ENCODE results near the gene EID1. TPM values are rescaled to one million over a fixed set of nuclear protein-coding genes. Genes with fewer than 3 reads are reported as not detected.
A peak's percentile ranks its signal among the peaks of the same experiment; 100 is the strongest.
"Not testable (repeated sequence)": the region's sequence is repeated elsewhere in the genome, so short reads cannot be mapped to it uniquely, and the experiment has no call there.

Gene EID1
- total RNA-seq, 1 experiment from 2014 or later, result 74.3 TPM

- BruUV-seq (replicated peaks), result no TSS peak
- H3K36me3 Mint-ChIP-seq (ENCODE audit: insufficient read depth, unreplicated experiment), result no peaks in the 10 kb centered on the region
- no peaks in the 10 kb centered on the region for H3K4me1 Mint-ChIP-seq (ENCODE audit: low read depth, unreplicated experiment)
- intact Hi-C loops (cut with micrococcal nuclease; ENCODE audit: unreplicated experiment), result no loop called here
- no peak overlapping the region for H3K4me3 Mint-ChIP-seq (ENCODE audit: low read depth, unreplicated experiment)
- no peak for DNase-seq
- H3K9me3 Mint-ChIP-seq (ENCODE audit: low read depth, unreplicated experiment), result no peaks in the 10 kb centered on the region
- TF ChIP-seq, protein P1, sequence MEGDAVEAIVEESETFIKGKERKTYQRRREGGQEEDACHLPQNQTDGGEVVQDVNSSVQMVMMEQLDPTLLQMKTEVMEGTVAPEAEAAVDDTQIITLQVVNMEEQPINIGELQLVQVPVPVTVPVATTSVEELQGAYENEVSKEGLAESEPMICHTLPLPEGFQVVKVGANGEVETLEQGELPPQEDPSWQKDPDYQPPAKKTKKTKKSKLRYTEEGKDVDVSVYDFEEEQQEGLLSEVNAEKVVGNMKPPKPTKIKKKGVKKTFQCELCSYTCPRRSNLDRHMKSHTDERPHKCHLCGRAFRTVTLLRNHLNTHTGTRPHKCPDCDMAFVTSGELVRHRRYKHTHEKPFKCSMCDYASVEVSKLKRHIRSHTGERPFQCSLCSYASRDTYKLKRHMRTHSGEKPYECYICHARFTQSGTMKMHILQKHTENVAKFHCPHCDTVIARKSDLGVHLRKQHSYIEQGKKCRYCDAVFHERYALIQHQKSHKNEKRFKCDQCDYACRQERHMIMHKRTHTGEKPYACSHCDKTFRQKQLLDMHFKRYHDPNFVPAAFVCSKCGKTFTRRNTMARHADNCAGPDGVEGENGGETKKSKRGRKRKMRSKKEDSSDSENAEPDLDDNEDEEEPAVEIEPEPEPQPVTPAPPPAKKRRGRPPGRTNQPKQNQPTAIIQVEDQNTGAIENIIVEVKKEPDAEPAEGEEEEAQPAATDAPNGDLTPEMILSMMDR (IDR thresholded peaks at IDR 0.05; ENCODE audit: unreplicated experiment), result no peak
- H3K27ac Mint-ChIP-seq (ENCODE audit: unreplicated experiment), result no peak overlapping the region
- H3K27me3 Mint-ChIP-seq (ENCODE audit: unreplicated experiment), result no peaks in the 10 kb centered on the region
- CTCF ChIA-PET, result no interaction called here
Measured at GRCh38 chr15:48905847-48906246, 27.9 kb downstream of the EID1 start.

DNA sequence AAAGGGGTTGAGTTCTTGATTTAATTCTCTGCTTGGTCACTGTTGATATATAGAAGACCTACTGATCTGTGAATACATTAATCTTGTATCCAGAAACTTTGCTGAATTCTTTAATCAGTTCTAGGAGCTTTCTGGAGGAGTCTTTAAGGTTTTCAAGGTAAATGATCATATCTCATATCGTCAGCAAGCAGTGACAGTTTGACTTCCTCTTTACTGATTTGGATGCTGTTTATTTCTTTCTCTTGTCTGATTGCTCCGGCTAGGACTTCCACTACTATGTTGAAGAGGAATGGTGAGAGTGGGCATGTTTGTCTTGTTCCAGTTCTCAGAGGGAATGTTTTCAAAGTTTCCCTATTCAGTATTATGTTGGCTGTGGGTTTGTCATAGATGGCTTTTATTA, 31.4 kb downstream of the EID1 start:
- intact Hi-C loops (cut with micrococcal nuclease; ENCODE audit: unreplicated experiment); BruUV-seq (replicated peaks); DNase-seq; H3K27ac Mint-ChIP-seq (ENCODE audit: unreplicated experiment); CTCF ChIA-PET; H3K27me3 Mint-ChIP-seq (ENCODE audit: unreplicated experiment); H3K4me1 Mint-ChIP-seq (ENCODE audit: low read depth, unreplicated experiment); H3K36me3 Mint-ChIP-seq (ENCODE audit: insufficient read depth, unreplicated experiment); H3K4me3 Mint-ChIP-seq (ENCODE audit: low read depth, unreplicated experiment); H3K9me3 Mint-ChIP-seq (ENCODE audit: low read depth, unreplicated experiment): not testable (repeated sequence)

- H3K27ac Mint-ChIP-seq (ENCODE audit: unreplicated experiment); DNase-seq; H3K27me3 Mint-ChIP-seq (ENCODE audit: unreplicated experiment); H3K4me1 Mint-ChIP-seq (ENCODE audit: low read depth, unreplicated experiment); H3K9me3 Mint-ChIP-seq (ENCODE audit: low read depth, unreplicated experiment); BruUV-seq (replicated peaks); CTCF ChIA-PET; intact Hi-C loops (cut with micrococcal nuclease; ENCODE audit: unreplicated experiment); H3K4me3 Mint-ChIP-seq (ENCODE audit: low read depth, unreplicated experiment); H3K36me3 Mint-ChIP-seq (ENCODE audit: insufficient read depth, unreplicated experiment): not testable (repeated sequence)
Measured at GRCh38 chr15:48910554-48910953, 32.6 kb downstream of the EID1 start.

- peaks cover 2% of the 10 kb centered on the region for H3K9me3 Mint-ChIP-seq (ENCODE audit: low read depth, unreplicated experiment)
- TF ChIP-seq, protein P1 (IDR thresholded peaks at IDR 0.05; ENCODE audit: unreplicated experiment), result no peak
- H3K4me1 Mint-ChIP-seq (ENCODE audit: low read depth, unreplicated experiment), result peaks cover 9% of the 10 kb centered on the region
- CTCF ChIA-PET, result no interaction called here
- H3K27me3 Mint-ChIP-seq (ENCODE audit: unreplicated experiment), result no peaks in the 10 kb centered on the region
- DNase-seq, result peak; percentile 10
- no peaks in the 10 kb centered on the region for H3K36me3 Mint-ChIP-seq (ENCODE audit: insufficient read depth, unreplicated experiment)
- no peak overlapping the region for H3K4me3 Mint-ChIP-seq (ENCODE audit: low read depth, unreplicated experiment)
- intact Hi-C loops (cut with micrococcal nuclease; ENCODE audit: unreplicated experiment), result no loop called here
- no TSS peak for BruUV-seq (replicated peaks)
- no peak overlapping the region for H3K27ac Mint-ChIP-seq (ENCODE audit: unreplicated experiment)
Measured at GRCh38 chr15:48913141-48913540, 35.2 kb downstream of the EID1 start.

DNA sequence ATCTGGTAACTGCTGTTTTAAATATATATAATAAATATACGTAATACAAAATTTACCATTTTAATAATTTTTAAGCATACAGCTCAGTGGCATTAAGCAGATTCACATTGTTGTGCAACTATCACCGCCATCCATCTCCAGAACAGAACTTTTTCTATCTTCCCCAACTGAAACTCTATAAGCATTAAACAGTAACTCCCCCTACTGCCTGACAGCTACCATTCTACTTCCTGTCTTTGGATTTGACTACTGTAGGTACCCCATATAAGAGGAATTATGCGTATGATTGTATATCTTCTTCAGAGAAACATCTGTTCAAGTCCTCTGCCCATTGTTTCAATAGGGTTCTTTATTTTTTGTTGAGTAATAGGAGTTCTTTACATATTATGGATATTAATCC, 36.8 kb downstream of the EID1 start:
- intact Hi-C loops (cut with micrococcal nuclease; ENCODE audit: unreplicated experiment), result no loop called here
- H3K4me3 Mint-ChIP-seq (ENCODE audit: low read depth, unreplicated experiment), result no peak overlapping the region

More for the DNA sequence above, 36.8 kb downstream of the EID1 start:
- TF ChIP-seq, protein P1 (IDR thresholded peaks at IDR 0.05; ENCODE audit: unreplicated experiment), result no peak
- H3K27me3 Mint-ChIP-seq (ENCODE audit: unreplicated experiment), result no peaks in the 10 kb centered on the region
- H3K27ac Mint-ChIP-seq (ENCODE audit: unreplicated experiment), result no peak overlapping the region
- BruUV-seq (replicated peaks), result no TSS peak
- CTCF ChIA-PET, result no interaction called here
- peaks cover 9% of the 10 kb centered on the region for H3K4me1 Mint-ChIP-seq (ENCODE audit: low read depth, unreplicated experiment)
- peaks cover 5% of the 10 kb centered on the region for H3K9me3 Mint-ChIP-seq (ENCODE audit: low read depth, unreplicated experiment)
- no peaks in the 10 kb centered on the region for H3K36me3 Mint-ChIP-seq (ENCODE audit: insufficient read depth, unreplicated experiment)
- no peak for DNase-seq
